ENCODE measurements around the gene CDKN1A.

DNA sequence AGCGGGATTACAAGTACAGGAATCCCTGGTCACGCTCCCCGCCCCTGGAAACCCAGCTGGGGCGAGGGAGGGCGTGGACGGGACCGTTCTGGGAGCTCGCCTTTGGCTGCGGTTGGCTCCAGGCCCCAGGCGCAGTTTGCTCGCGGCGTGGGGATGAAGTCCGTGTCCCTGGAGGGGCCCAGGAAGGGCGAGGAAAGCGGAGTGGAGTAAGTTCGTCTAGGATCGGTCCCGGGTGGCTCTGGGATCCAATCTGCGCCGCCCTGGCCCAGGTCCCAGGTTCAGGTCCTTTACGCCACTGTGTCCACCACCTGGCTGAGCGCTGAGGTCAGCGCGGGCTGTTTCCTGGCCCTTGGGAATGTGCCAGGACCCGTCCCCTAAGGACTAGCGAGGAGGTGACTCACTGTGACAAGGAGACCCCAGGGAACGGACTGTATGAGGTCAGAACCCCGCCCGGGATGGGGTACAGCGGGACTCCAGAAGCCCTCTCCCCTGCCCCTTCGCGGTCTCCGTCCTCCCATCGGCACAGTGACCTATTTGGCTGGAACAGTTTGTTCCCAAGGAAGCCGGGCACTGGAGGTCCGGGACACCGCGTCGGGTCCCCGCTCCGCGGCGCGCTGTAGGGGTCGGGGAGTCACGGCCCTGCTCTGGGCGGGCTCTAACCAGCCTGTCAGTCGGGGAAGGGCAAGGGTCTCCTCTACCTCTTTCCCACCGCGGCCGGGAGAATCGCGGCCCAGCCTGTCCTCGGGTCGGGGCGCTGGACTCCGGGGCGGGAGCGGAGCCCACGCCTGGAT is 724 bp downstream of the CDKN1A start:
- TF ChIP-seq GATA3 (IDR thresholded peaks at IDR 0.05; ENCODE audit: low read depth, low read length) (no peak), GATA2 (IDR thresholded peaks at IDR 0.05; ENCODE audit: low read depth, low read length) (no peak)
